Neural cell (in vitro differentiated cells): Measurements from ENCODE around the gene TMEM170B. TPM values are rescaled to one million over a fixed set of nuclear protein-coding genes. Genes with fewer than 3 reads are reported as not detected.

Source experiments
- H2AFZ ChIP-seq: fragments of 200-600, 300-800 bp; sonication (generic), shearing (Covaris generic); 2 replicates; pipeline ENCODE4 v1.6.0; 2014; ENCODE audit warnings: low read depth, mild to moderate bottlenecking, antibody characterized with exemption, low read length, moderate library complexity
- H3F3A ChIP-seq: fragments of 200-600 bp; shearing (Covaris generic); 2 replicates; pipeline ENCODE4 v1.6.1; 2016; ENCODE audit warnings: mild to moderate bottlenecking, moderate library complexity, mixed read lengths, antibody characterized with exemption, low read length; ENCODE audit not compliant: insufficient read depth, poor library complexity, severe bottlenecking
- H3K27ac ChIP-seq: fragments of 200-600, 300-800 bp; sonication (generic), shearing (Covaris generic); 2 replicates; pipeline ENCODE4 v1.5.1; 2014; ENCODE audit warnings: mild to moderate bottlenecking, low read length, moderate library complexity
- H3K27me3 ChIP-seq: fragments of 300-800, 200-600 bp; sonication (generic), shearing (Covaris generic); 2 replicates; pipeline ENCODE4 v1.6.0; 2014; ENCODE audit warnings: mild to moderate bottlenecking, low read depth, low read length, moderate library complexity; ENCODE audit not compliant: insufficient read depth
- H3K36me3 ChIP-seq: fragments of 300-800, 200-600 bp; sonication (generic), shearing (Covaris generic); 2 replicates; pipeline ENCODE4 v1.5.1; 2014; ENCODE audit warnings: mild to moderate bottlenecking, antibody characterized with exemption, low read length, moderate library complexity; ENCODE audit not compliant: insufficient read depth
- H3K4me2 ChIP-seq: fragments of 300-800, 200-600 bp; sonication (generic), shearing (Covaris generic); 2 replicates; pipeline ENCODE4 v1.6.0; 2014; ENCODE audit warnings: mild to moderate bottlenecking, low read length
- H3K4me3 ChIP-seq: fragments of 300-800, 200-600 bp; sonication (generic), shearing (Covaris generic); 2 replicates; pipeline ENCODE4 v1.5.1; 2014; ENCODE audit warnings: mild to moderate bottlenecking, low read length, moderate library complexity
- H3K79me2 ChIP-seq: fragments of 200-600 bp; shearing (Covaris generic); replicated peaks from 2 replicates; pipeline ENCODE4 v1.6.0; 2014; ENCODE audit warnings: mild to moderate bottlenecking, low read length, moderate library complexity; ENCODE audit not compliant: insufficient read depth
- H3K9ac ChIP-seq: fragments of 300-800, 200-600 bp; sonication (generic), shearing (Covaris generic); 2 replicates; pipeline ENCODE4 v1.6.1; 2016; ENCODE audit warnings: mild to moderate bottlenecking, low read length, mixed read lengths
- H3K9me2 ChIP-seq: fragments of 200-600 bp; shearing (Covaris generic); 2 replicates; pipeline ENCODE4 v1.6.1; 2016; ENCODE audit warnings: mild to moderate bottlenecking, low read length, mixed read lengths; ENCODE audit not compliant: insufficient read depth
- H3K9me3 ChIP-seq: fragments of 200-600, 300-800 bp; sonication (generic), shearing (Covaris generic); 2 replicates; pipeline ENCODE4 v1.6.1; 2016; ENCODE audit warnings: mild to moderate bottlenecking, mixed run types, low read length, moderate library complexity, mixed read lengths
- H4K20me1 ChIP-seq: fragments of 200-600 bp; shearing (Covaris generic); 2 replicates; pipeline ENCODE4 v1.6.1; 2016; ENCODE audit warnings: mild to moderate bottlenecking, mixed run types; ENCODE audit not compliant: insufficient read depth
- CTCF ChIP-seq: fragments of 450-650 bp; IDR thresholded peaks from 2 replicates; pipeline ENCODE4 v1.5.1; 2014; ENCODE audit warnings: antibody characterized with exemption, mild to moderate bottlenecking, moderate library complexity; ENCODE audit not compliant: poor library complexity, severe bottlenecking
- EP300 ChIP-seq: fragments of 450-650 bp; conservative IDR thresholded peaks from 2 replicates; pipeline ENCODE4 v1.6.1; 2014; ENCODE audit warnings: antibody characterized with exemption, mild to moderate bottlenecking, moderate library complexity; ENCODE audit not compliant: poor library complexity, severe bottlenecking
- EZH2 ChIP-seq: fragments of 200-600, 300-800 bp; shearing (Covaris generic), sonication (generic); IDR thresholded peaks from 2 replicates; pipeline ENCODE4 v1.6.1; 2014; ENCODE audit warnings: antibody characterized with exemption, low read length, borderline replicate concordance, mild to moderate bottlenecking; ENCODE audit not compliant: insufficient read depth, poor library complexity, severe bottlenecking
- MXI1 ChIP-seq: fragments of 450-650 bp; conservative IDR thresholded peaks from 2 replicates; pipeline ENCODE4 v1.6.1; 2014; ENCODE audit warnings: antibody characterized with exemption, mild to moderate bottlenecking; ENCODE audit not compliant: poor library complexity, severe bottlenecking
- POLR2AphosphoS5 ChIP-seq: IDR thresholded peaks from 2 replicates; pipeline ENCODE4 v1.6.1; 2012
- RAD21 ChIP-seq: fragments of 450-650 bp; conservative IDR thresholded peaks from 2 replicates; pipeline ENCODE4 v1.6.1; 2014; ENCODE audit warnings: antibody characterized with exemption, mild to moderate bottlenecking, moderate library complexity
- REST ChIP-seq: IDR thresholded peaks from 2 replicates; pipeline ENCODE4 v1.6.1; 2012; ENCODE audit warnings: borderline replicate concordance
- SMC3 ChIP-seq: fragments of 450-650 bp; conservative IDR thresholded peaks from 2 replicates; pipeline ENCODE4 v1.6.1; 2014; ENCODE audit warnings: antibody characterized with exemption, mild to moderate bottlenecking, moderate library complexity; ENCODE audit not compliant: poor library complexity
- TAF1 ChIP-seq: IDR thresholded peaks from 2 replicates; pipeline ENCODE4 v1.6.1; 2012; ENCODE audit warnings: low read depth
- polyA plus RNA-seq: library from polyadenylated mRNA; depleted of rRNA; stranded (reverse); fragments of >200 nt; gene quantifications from 2 replicates; pipeline ENCODE4 v1.2.3, GENCODE V29; 2014

Gene TMEM170B
- polyA plus RNA-seq, 1 donor from 2014 or later, result 29.1 TPM

- Histone ChIP-seq H3K4me3 (no peak overlapping the region), H3F3A (no peaks in the 10 kb centered on the region), H3K9ac (no peak overlapping the region), H3K9me3 (peaks cover 3% of the 10 kb centered on the region), H4K20me1 (no peaks in the 10 kb centered on the region), H3K79me2 (no peaks in the 10 kb centered on the region), H3K27ac (no peak overlapping the region), H3K9me2 (no peaks in the 10 kb centered on the region), H2AFZ (no peak overlapping the region), H3K36me3 (no peaks in the 10 kb centered on the region), H3K4me2 (no peak overlapping the region), H3K27me3 (no peaks in the 10 kb centered on the region)
- no peak for TF ChIP-seq EP300
Observed at GRCh38 chr6:11515763-11516162, 21.8 kb upstream of the TMEM170B start.

- Histone ChIP-seq H3K27ac (no peak overlapping the region), H3K27me3 (no peaks in the 10 kb centered on the region), H4K20me1 (no peaks in the 10 kb centered on the region), H3F3A (no peaks in the 10 kb centered on the region), H3K4me2 (no peak overlapping the region), H3K9ac (no peak overlapping the region), H3K4me3 (no peak overlapping the region), H3K36me3 (no peaks in the 10 kb centered on the region), H3K9me2 (no peaks in the 10 kb centered on the region), H3K79me2 (no peaks in the 10 kb centered on the region), H3K9me3 (no peaks in the 10 kb centered on the region), H2AFZ (no peak overlapping the region)
- no peak for TF ChIP-seq EP300
Observed at GRCh38 chr6:11522812-11523605, 14.5 kb upstream of the TMEM170B start.

GRCh38 chr6:11525468-11526155 is 11.9 kb upstream of the TMEM170B start:
- Histone ChIP-seq H3F3A (no peaks in the 10 kb centered on the region), H3K4me3 (no peak overlapping the region), H3K4me2 (no peak overlapping the region), H3K27me3 (no peaks in the 10 kb centered on the region), H3K9me2 (no peaks in the 10 kb centered on the region), H3K27ac (no peak overlapping the region), H3K9me3 (no peaks in the 10 kb centered on the region), H3K9ac (no peak overlapping the region), H3K36me3 (no peaks in the 10 kb centered on the region), H3K79me2 (no peaks in the 10 kb centered on the region), H4K20me1 (no peaks in the 10 kb centered on the region), H2AFZ (no peak overlapping the region)
- no peak for TF ChIP-seq POLR2AphosphoS5
- TF ChIP-seq MXI1, result no peak
- no peak for TF ChIP-seq REST
- TF ChIP-seq CTCF, result no peak
- no peak for TF ChIP-seq RAD21
- TF ChIP-seq SMC3, result no peak
- TF ChIP-seq TAF1, result no peak
- TF ChIP-seq EZH2, result no peak
- TF ChIP-seq EP300, result no peak
